Muscle of arm (tissue), 14 donors: Measurements from ENCODE around the gene GGTLC1. TPM values are rescaled to one million over a fixed set of nuclear protein-coding genes. Genes with fewer than 3 reads are reported as not detected.

Source experiments
- DNase-seq: peaks from one replicate; pipeline ENCODE4 v3.0.0-alpha.2; 2013
- long read RNA-seq, 11 donors: transcript quantifications; one replicate each; lab custom pipeline, GENCODE V29; 2026
- polyA plus RNA-seq, 12 donors: library from polyadenylated mRNA; unstranded; fragments of 120-200 nt; gene quantifications; one replicate each; pipeline ENCODE4 v1.2.1, GENCODE V29; 2013; ENCODE audit not compliant: insufficient read length in 12 of 12

GGTLC1 gene
- polyA plus RNA-seq = not detected
- long read RNA-seq, donor 1 = 0 reads
- long read RNA-seq, donor 2 = 0 reads
- long read RNA-seq, donor 3 = 0 reads
- long read RNA-seq, donor 4 = 0 reads
- long read RNA-seq, donor 5 = 0 reads
- long read RNA-seq, donor 6 = 0 reads
- long read RNA-seq, donor 7 = 0 reads
- long read RNA-seq, donor 8 = 0 reads
- long read RNA-seq, donor 9 = 0 reads
- long read RNA-seq, donor 10 = 0 reads
- long read RNA-seq, donor 11 = 0 reads

- no peak for DNase-seq
These were observed at the start of gene GGTLC1 for GRCh38 chr20:23988561-23988960. GGTLC1 (minus strand) TSS chr20:23988779; CDS start chr20:23986611, 2,168 bp downstream.

GRCh38 chr20:24034820-24035219 is 46.2 kb upstream of the GGTLC1 start:
- no peak for DNase-seq

GRCh38 chr20:24033565-24033964 is 45.0 kb upstream of the GGTLC1 start:
- DNase-seq = no peak

GRCh38 chr20:24033151-24033550 is 44.6 kb upstream of the GGTLC1 start:
- DNase-seq = no peak

DNA sequence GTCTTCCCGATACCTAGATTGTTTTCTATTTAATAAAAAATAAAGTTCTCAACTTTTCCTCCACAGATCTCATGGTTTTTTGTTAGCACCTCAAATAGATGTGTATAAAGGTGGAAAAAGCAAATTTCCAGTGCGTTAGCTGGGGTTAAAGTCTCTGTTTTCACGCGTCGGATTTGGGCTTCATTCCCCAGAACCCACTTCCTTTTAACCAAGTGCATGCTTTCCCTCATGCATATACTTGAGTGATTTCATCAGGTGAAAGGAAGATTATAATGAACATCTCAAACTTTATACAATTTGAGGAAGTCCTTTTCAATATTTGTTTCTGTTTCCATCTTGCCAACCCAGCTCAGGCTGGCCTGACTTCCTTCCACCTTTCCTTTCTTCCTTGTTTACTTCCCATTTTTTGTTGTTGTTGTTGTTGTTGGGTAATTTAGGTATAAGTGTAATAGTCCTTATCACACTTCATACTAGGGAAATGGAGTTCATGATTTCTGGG is 43.9 kb upstream of the GGTLC1 start:
- DNase-seq = no peak

DNA sequence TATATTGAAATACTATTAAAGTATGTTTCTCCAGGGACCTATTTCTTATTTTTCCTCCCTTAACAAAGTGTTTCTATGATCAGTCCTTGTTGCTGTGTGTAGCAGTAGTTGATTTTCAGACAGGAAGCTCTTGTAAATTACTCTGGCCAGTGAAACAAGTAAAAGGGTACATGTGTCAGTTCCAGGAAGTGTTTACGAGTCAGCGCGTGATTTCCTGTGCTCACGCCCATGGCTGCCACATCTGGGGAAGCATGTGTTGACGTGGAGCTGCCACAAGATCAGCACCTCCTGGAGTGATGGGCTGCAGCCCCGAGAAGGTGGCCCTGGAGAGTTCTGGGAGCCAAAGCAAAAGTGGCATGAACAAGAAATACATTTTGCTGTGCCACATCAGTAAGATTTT is 38.6 kb upstream of the GGTLC1 start:
- DNase-seq = peak; percentile 13

DNA sequence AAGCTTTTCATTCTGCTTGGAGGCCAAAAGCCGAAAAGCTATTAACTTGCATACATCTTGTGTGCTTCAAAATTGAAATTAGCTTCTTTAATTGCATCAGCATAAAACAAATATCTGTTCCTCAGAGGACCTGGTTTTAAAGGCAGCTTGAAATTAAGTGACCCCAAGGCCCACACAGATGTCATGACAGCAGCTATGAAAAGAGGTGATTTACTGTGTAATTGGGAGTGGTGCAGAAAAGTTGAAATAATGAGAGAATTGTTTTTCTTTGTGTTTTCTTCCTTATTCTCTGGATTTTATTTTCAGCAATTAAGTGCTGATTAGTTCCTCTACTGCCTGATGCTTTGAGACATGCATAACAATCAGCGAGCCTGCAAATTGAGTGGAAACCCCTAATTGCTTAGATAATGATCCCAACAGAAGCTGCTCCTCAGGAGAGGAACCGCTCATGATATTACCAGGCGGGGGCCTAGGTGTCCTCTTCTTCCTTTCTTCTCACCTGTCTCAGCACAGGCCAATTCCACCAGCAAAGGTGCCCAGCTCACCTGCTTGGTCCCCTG is 34.1 kb upstream of the GGTLC1 start:
- DNase-seq = no peak

- no peak for DNase-seq
These were observed 30.2 kb upstream of the GGTLC1 start for GRCh38 chr20:24018796-24019195.

GRCh38 chr20:24017458-24017755 is 28.8 kb upstream of the GGTLC1 start:
- no peak for DNase-seq

DNA sequence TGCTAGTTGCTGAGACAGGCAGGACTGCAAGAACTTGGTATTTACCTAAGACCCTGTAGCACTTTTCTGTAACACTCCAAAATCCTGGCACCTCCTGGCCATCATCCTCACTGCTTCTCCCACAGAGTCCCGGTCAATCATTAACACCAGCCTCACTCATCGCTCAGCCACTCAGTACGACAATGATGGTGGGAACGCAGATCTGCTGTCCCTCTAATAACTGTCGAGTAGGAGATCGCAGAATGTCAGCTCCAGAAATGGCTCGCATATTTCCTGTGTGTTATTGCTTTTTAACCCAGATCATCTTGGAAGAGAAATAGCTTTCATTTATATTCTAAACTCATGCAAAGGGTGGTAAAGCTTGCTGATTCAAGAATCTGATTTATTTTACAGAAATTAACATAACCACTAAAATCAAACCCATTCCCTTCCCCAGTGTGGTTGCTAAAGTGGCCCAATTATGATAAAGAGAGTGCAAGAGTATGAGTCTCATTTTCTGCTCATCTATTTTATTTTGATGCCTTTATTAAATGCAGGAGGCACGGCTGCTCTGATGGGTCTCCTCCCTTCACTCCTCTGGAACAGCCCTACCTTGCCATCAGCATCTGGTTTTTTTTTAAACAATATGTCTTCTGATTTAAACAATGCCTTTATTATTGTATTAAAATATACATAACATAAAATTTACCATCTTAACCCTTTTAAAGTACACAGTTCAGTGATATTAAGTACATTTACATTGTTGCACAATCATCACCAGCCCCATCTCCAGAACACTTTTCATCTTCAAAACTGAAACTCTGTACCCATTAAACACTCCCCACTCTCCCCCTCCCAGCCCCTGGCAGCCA is 28.3 kb upstream of the GGTLC1 start:
- no peak for DNase-seq

- DNase-seq = no peak
These were observed 25.4 kb upstream of the GGTLC1 start for GRCh38 chr20:24013953-24014352.

DNA sequence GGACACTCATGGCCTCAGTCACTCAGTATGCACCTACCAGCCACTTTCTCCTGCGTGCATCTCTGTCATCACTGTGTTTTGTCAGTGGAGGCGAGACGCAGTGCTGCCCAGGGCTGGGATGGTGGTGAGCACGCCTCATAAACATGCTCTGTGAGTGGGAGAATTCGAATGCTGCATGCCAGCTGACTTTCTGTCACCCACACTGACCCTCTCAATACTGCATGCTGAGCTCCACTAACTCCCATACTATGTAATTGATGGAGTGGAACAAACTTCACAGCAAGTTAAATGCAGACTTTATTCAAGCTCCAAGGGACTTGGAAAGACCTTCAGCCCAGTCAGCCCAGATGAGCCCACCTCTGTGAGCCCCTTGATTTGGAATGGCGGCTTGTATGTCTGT is 22.7 kb upstream of the GGTLC1 start:
- DNase-seq = no peak

GRCh38 chr20:24007758-24008157 is 19.2 kb upstream of the GGTLC1 start:
- no peak for DNase-seq

DNA sequence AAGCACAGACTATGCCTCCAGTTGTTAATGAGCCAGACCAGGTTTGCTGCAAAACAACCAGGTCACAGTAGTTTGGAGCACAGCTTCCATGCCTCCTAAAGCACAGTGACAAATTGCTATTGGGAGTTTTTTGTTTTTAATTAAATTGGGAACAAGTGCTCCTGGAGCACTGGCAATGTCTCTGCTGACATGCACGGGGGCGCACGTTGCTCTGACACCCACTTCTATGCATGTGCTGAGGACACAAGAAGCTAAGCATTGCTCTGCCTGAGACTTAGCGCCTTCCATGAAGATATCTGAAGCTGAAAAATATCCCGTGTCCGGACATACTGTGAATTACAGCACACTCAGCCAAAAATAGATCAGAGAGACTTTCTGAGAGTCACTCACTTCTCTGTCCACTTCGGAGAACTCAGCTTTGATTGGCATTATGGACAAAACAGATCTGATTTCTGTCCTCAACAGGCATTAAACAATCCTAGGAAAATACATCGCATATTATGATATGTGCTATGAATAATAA is 18.6 kb upstream of the GGTLC1 start:
- no peak for DNase-seq

- no peak for DNase-seq
These were observed 18.0 kb upstream of the GGTLC1 start for GRCh38 chr20:24006626-24007025.

GRCh38 chr20:24004471-24004870 is 15.9 kb upstream of the GGTLC1 start:
- DNase-seq = no peak

DNA sequence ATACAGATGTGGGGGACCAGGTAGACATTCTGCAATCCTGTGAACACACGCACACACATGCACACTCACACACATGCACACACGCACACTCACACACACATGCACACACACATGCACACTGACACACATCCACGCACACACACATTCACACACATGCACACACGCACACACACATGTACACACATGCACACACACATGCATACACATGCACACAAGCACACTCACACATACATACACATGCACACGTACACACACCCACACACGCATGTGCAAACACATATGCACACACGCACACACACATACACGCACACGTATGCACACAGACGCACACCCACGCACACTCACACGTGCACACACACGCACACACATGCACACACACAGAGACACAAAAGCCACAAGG is 14.3 kb upstream of the GGTLC1 start:
- DNase-seq = no peak

DNA sequence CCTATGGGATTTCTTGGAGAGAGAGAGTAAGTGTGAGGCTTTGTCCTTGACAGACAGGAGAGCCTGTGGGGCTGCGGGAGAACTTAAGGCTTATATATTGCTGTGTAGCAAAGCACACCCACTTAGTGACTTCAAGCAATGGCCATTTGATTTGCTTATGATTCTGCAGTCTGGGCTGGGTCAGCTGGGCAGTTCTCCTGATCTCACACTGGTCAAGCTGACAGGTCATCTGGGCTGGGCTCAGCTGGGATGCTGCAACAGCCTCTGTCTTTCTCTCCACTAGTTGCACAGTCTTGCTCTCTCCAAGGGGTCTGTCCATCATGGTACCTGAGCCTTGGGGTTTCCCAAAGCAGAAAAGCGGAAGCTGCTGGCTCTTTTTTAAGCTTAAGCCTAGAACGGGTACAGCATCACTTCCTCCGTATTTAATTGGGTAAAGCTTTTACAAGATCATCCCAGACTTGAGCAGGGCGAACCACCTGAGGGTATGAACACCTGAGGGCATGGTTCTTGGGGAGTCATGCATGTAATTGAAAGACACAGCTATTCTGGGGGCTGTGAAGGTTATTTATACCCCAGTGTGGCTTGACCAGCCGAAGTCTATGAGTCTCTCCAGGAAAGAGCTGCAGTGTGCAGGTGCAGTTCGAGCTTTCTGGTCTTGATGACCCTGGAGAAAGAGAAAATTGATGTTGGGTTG is 13.3 kb upstream of the GGTLC1 start:
- DNase-seq = no peak

DNA sequence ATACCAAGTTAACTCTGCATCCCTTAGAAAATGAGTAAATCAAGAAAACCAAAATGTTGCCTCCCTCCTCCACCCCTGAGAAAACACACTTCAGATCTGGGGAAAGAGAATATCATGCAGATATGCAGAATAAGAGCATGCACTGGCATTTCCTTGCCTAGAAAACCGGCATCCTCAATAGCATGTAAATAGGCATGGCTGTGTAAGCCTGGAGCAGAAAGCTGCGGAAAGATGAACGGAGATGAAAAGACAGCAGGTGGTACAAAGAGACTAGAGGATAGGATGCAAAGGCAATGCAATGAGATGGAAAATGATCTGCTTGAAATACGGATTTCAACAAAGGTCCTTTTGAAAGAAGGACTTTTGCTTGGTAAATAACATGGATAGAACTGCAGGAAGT is 10.3 kb upstream of the GGTLC1 start:
- no peak for DNase-seq

- no peak for DNase-seq
These were observed 9.8 kb upstream of the GGTLC1 start for GRCh38 chr20:23998392-23998791.

- peak; percentile 33 for DNase-seq
These were observed 7.5 kb upstream of the GGTLC1 start for GRCh38 chr20:23995905-23996666.
